SK-N-SH treated with all-trans-retinoic acid at 6 μM for 48 hours (cell line): Measurements from ENCODE around the gene UQCRC1.

ENCODE experiments used
- ATAC-seq: fragments of 200-7000 bp; cut with Tn5 transposase; 3 replicates; pipeline ENCODE4 v1.9.1; 2020; ENCODE audit warnings: mild to moderate bottlenecking, moderate library complexity
- ARNTL ChIP-seq: fragments of 450-650 bp; formaldehyde crosslinking; IDR thresholded peaks from 2 replicates; pipeline ENCODE4 v1.5.0; 2020; ENCODE audit warnings: low read depth, mild to moderate bottlenecking, moderate library complexity, borderline replicate concordance
- BACH2 ChIP-seq: fragments of 250-450 bp; sonication (Bioruptor Pico); IDR thresholded peaks from 2 replicates; pipeline ENCODE4 v1.9.0; 2021; ENCODE audit warnings: mild to moderate bottlenecking, borderline replicate concordance
- CREB5 ChIP-seq: fragments of 250-450 bp; sonication (Bioruptor Pico); IDR thresholded peaks from 2 replicates; pipeline ENCODE4 v1.5.1; 2020; ENCODE audit warnings: low read depth, mild to moderate bottlenecking, moderate library complexity
- CSDC2 ChIP-seq: fragments of 250-450 bp; sonication (Bioruptor Pico); IDR thresholded peaks from 2 replicates; pipeline ENCODE4 v1.5.0; 2020; ENCODE audit warnings: mild to moderate bottlenecking, moderate library complexity
- CSRNP3 ChIP-seq: fragments of 250-450 bp; sonication (Bioruptor Pico); IDR thresholded peaks from 2 replicates; pipeline ENCODE4 v1.5.1; 2021; ENCODE audit warnings: mild to moderate bottlenecking, moderate library complexity
- GLIS3 ChIP-seq: fragments of 250-450 bp; sonication (Bioruptor Pico); IDR thresholded peaks from 2 replicates; pipeline ENCODE4 v1.5.0; 2020; ENCODE audit warnings: mild to moderate bottlenecking, moderate library complexity
- ISL1 ChIP-seq: fragments of 250-450 bp; sonication (Bioruptor Pico); IDR thresholded peaks from 2 replicates; pipeline ENCODE4 v2.1.2; 2022; ENCODE audit warnings: mild to moderate bottlenecking, moderate library complexity
- OSR1 ChIP-seq: fragments of 250-450 bp; sonication (Bioruptor Pico); IDR thresholded peaks from 2 replicates; pipeline ENCODE4 v1.8.0; 2022; ENCODE audit warnings: moderate library complexity, mild to moderate bottlenecking, inconsistent platforms
- POU6F1 ChIP-seq: fragments of 250-450 bp; sonication (Bioruptor Pico); IDR thresholded peaks from 2 replicates; pipeline ENCODE4 v1.8.0; 2021; ENCODE audit warnings: low read depth, mild to moderate bottlenecking, moderate library complexity, borderline replicate concordance
- PPARA ChIP-seq: fragments of 250-450 bp; sonication (Bioruptor Pico); IDR thresholded peaks from 2 replicates; pipeline ENCODE4 v1.5.0; 2020; ENCODE audit warnings: mild to moderate bottlenecking, borderline replicate concordance
- RARB ChIP-seq: fragments of 250-450 bp; sonication (Bioruptor Pico); IDR thresholded peaks from 2 replicates; pipeline ENCODE4 v1.8.0; 2021; ENCODE audit warnings: mild to moderate bottlenecking, moderate library complexity
- SNAI2 ChIP-seq: fragments of 250-450 bp; sonication (Bioruptor Pico); IDR thresholded peaks from 2 replicates; pipeline ENCODE4 v1.5.0; 2020; ENCODE audit warnings: mild to moderate bottlenecking, moderate library complexity
- TCF4 ChIP-seq: fragments of 250-450 bp; sonication (Bioruptor Pico); IDR thresholded peaks from 2 replicates; pipeline ENCODE4 v1.8.0; 2021; ENCODE audit warnings: mild to moderate bottlenecking, moderate library complexity, borderline replicate concordance
- TOX ChIP-seq: fragments of 250-450 bp; sonication (Bioruptor Pico); IDR thresholded peaks from 2 replicates; pipeline ENCODE4 v1.8.0; 2021; ENCODE audit warnings: mild to moderate bottlenecking, moderate library complexity, borderline replicate concordance
- TSHZ2 ChIP-seq: fragments of 250-450 bp; sonication (Bioruptor Pico); IDR thresholded peaks from 2 replicates; pipeline ENCODE4 v1.5.0; 2020; ENCODE audit warnings: mild to moderate bottlenecking, moderate library complexity
- ZFP3 ChIP-seq: fragments of 250-450 bp; sonication (Bioruptor Pico); IDR thresholded peaks from 2 replicates; pipeline ENCODE4 v1.5.0; 2020; ENCODE audit warnings: mild to moderate bottlenecking, moderate library complexity
- ZFP30 ChIP-seq: fragments of 450-650 bp; formaldehyde crosslinking; IDR thresholded peaks from 2 replicates; pipeline ENCODE4 v1.5.0; 2022; ENCODE audit warnings: mild to moderate bottlenecking, moderate library complexity
- ZNF565 ChIP-seq: fragments of 450-650 bp; formaldehyde crosslinking; conservative IDR thresholded peaks from 2 replicates; pipeline ENCODE4 v1.5.0; 2020; ENCODE audit warnings: low read depth, mild to moderate bottlenecking, moderate library complexity
- ZNF70 ChIP-seq: fragments of 450-650 bp; formaldehyde crosslinking; IDR thresholded peaks from 2 replicates; pipeline ENCODE4 v1.5.0; 2020; ENCODE audit warnings: mild to moderate bottlenecking, moderate library complexity
- ZNF8 ChIP-seq: fragments of 450-650 bp; formaldehyde crosslinking; IDR thresholded peaks from 2 replicates; pipeline ENCODE4 v1.5.0; 2020; ENCODE audit warnings: mild to moderate bottlenecking, moderate library complexity

The UQCRC1 gene

GRCh38 chr3:48647714-48648113 is 38.3 kb upstream of the UQCRC1 start:
- ATAC-seq = no peak
- TF ChIP-seq TSHZ2 (CRISPR knock-in tag) = no peak
- no peak for TF ChIP-seq CSDC2 (CRISPR knock-in tag)
- no peak for TF ChIP-seq ISL1 (CRISPR knock-in tag)
- no peak for TF ChIP-seq ARNTL
- TF ChIP-seq OSR1 = no peak
- TF ChIP-seq GLIS3 (CRISPR knock-in tag) = no peak
- no peak for TF ChIP-seq ZNF565

GRCh38 chr3:48644898-48645760 is 35.7 kb upstream of the UQCRC1 start:
- ATAC-seq = no peak
- TF ChIP-seq TCF4 (CRISPR knock-in tag) (no peak), SNAI2 (CRISPR knock-in tag) (no peak), CREB5 (CRISPR knock-in tag) (no peak), ZNF70 (CRISPR knock-in tag) (no peak), TOX (CRISPR knock-in tag) (no peak), ARNTL (no peak), ZFP3 (CRISPR knock-in tag) (no peak), POU6F1 (CRISPR knock-in tag) (no peak)
- TF ChIP-seq, all 23 proteins: peak for 0

GRCh38 chr3:48642605-48643004 is 33.2 kb upstream of the UQCRC1 start:
- ATAC-seq = no peak
- TF ChIP-seq ZFP30 (no peak), PPARA (no peak), ZFP3 (CRISPR knock-in tag) (no peak), ZNF70 (CRISPR knock-in tag) (no peak), BACH2 (no peak)
- TF ChIP-seq, all 23 proteins: peak for 0

- no peak for ATAC-seq
- TF ChIP-seq TSHZ2 (CRISPR knock-in tag) = no peak
- TF ChIP-seq ZFP30 = no peak
- no peak for TF ChIP-seq ZNF8 (CRISPR knock-in tag)
- TF ChIP-seq CREB5 (CRISPR knock-in tag) = no peak
- no peak for TF ChIP-seq OSR1
- TF ChIP-seq CSDC2 (CRISPR knock-in tag) = no peak
- no peak for TF ChIP-seq CSRNP3
- TF ChIP-seq POU6F1 (CRISPR knock-in tag) = no peak
- TF ChIP-seq RARB = no peak
- TF ChIP-seq TOX (CRISPR knock-in tag) = no peak
- no peak for TF ChIP-seq ZNF565
- no peak for TF ChIP-seq GLIS3 (CRISPR knock-in tag)
- no peak for TF ChIP-seq PPARA
- no peak for TF ChIP-seq ISL1 (CRISPR knock-in tag)
- TF ChIP-seq BACH2 = no peak
Observed at GRCh38 chr3:48641396-48641795, 31.9 kb upstream of the UQCRC1 start.
